HEK293 (cell line): ENCODE results near the gene DYNLT4.

Experiments used
- ELK4 ChIP-seq: IDR thresholded peaks from 2 replicates; pipeline ENCODE4 v1.6.1; 2011; ENCODE audit warnings: mild to moderate bottlenecking, low read depth, low read length, borderline replicate concordance
- KLF10 ChIP-seq: fragments of 450-650 bp; IDR thresholded peaks from 2 replicates; pipeline ENCODE4 v1.5.1; 2018; ENCODE audit warnings: missing biosample characterization, mild to moderate bottlenecking, missing genetic modification characterization
- PRDM2 ChIP-seq: fragments of 450-650 bp; formaldehyde crosslinking; IDR thresholded peaks from 2 replicates; pipeline ENCODE4 v1.5.1; 2016; ENCODE audit warnings: missing biosample characterization, missing genetic modification characterization, borderline replicate concordance
- SALL2 ChIP-seq: fragments of 450-650 bp; formaldehyde crosslinking; IDR thresholded peaks from 2 replicates; pipeline ENCODE4 v1.5.0; 2017; ENCODE audit warnings: missing biosample characterization, mild to moderate bottlenecking, missing genetic modification characterization, borderline replicate concordance
- YY2 ChIP-seq: fragments of 450-650 bp; formaldehyde crosslinking; IDR thresholded peaks from 2 replicates; pipeline ENCODE4 v1.5.1; 2016; ENCODE audit warnings: missing biosample characterization, missing genetic modification characterization
- ZBTB21 ChIP-seq: fragments of 450-650 bp; formaldehyde crosslinking; IDR thresholded peaks from 2 replicates; pipeline ENCODE4 v1.5.1; 2017; ENCODE audit warnings: missing biosample characterization, missing genetic modification characterization
- ZNF16 ChIP-seq: fragments of 450-650 bp; formaldehyde crosslinking; IDR thresholded peaks from 2 replicates; pipeline ENCODE4 v1.5.1; 2016; ENCODE audit warnings: low read depth, missing biosample characterization, missing genetic modification characterization
- ZNF214 ChIP-seq: fragments of 450-650 bp; formaldehyde crosslinking; IDR thresholded peaks from 2 replicates; pipeline ENCODE4 v1.5.1; 2017; ENCODE audit warnings: missing biosample characterization, mild to moderate bottlenecking, missing genetic modification characterization, borderline replicate concordance
- ZNF350 ChIP-seq: fragments of 450-650 bp; formaldehyde crosslinking; IDR thresholded peaks from 2 replicates; pipeline ENCODE4 v1.5.0; 2017; ENCODE audit warnings: missing biosample characterization, mild to moderate bottlenecking, missing genetic modification characterization
- ZNF394 ChIP-seq: fragments of 450-650 bp; formaldehyde crosslinking; IDR thresholded peaks from 2 replicates; pipeline ENCODE4 v1.5.1; 2016; ENCODE audit warnings: missing biosample characterization, missing genetic modification characterization, mild to moderate bottlenecking, moderate library complexity, borderline replicate concordance
- ZNF426 ChIP-seq: fragments of 450-650 bp; formaldehyde crosslinking; IDR thresholded peaks from 2 replicates; pipeline ENCODE4 v1.5.1; 2017; ENCODE audit warnings: missing biosample characterization, missing genetic modification characterization, mild to moderate bottlenecking, inconsistent platforms, moderate library complexity
- ZNF48 ChIP-seq: fragments of 450-650 bp; formaldehyde crosslinking; IDR thresholded peaks from 2 replicates; pipeline ENCODE4 v1.5.1; 2016; ENCODE audit warnings: missing biosample characterization, missing genetic modification characterization
- ZNF518A ChIP-seq: fragments of 450-650 bp; formaldehyde crosslinking; conservative IDR thresholded peaks from 2 replicates; pipeline ENCODE4 v1.5.1; 2016; ENCODE audit warnings: low read depth, missing biosample characterization, missing genetic modification characterization
- ZNF561 ChIP-seq: fragments of 450-650 bp; IDR thresholded peaks from 2 replicates; pipeline ENCODE4 v1.5.1; 2018; ENCODE audit warnings: missing biosample characterization, missing genetic modification characterization, borderline replicate concordance
- ZNF621 ChIP-seq: fragments of 450-650 bp; formaldehyde crosslinking; IDR thresholded peaks from 2 replicates; pipeline ENCODE4 v1.5.1; 2017; ENCODE audit warnings: missing biosample characterization, missing genetic modification characterization
- ZNF626 ChIP-seq: fragments of 450-650 bp; sonication (Bioruptor Pico); formaldehyde crosslinking; IDR thresholded peaks from 2 replicates; pipeline ENCODE4 v1.5.1; 2018; ENCODE audit warnings: missing biosample characterization, missing genetic modification characterization, inconsistent platforms
- ZNF654 ChIP-seq: fragments of 450-650 bp; formaldehyde crosslinking; IDR thresholded peaks from 2 replicates; pipeline ENCODE4 v1.5.1; 2016; ENCODE audit warnings: low read depth, missing biosample characterization, missing genetic modification characterization
- ZNF776 ChIP-seq: fragments of 450-650 bp; formaldehyde crosslinking; IDR thresholded peaks from 2 replicates; pipeline ENCODE4 v1.5.0; 2017; ENCODE audit warnings: missing biosample characterization, missing genetic modification characterization, borderline replicate concordance
- TF ChIP-seq, protein P1 (sequence below): fragments of 450-650 bp; formaldehyde crosslinking; IDR thresholded peaks from 2 replicates; pipeline ENCODE4 v1.5.1; 2016; ENCODE audit warnings: missing biosample characterization, missing genetic modification characterization
- TF ChIP-seq, protein P2 (sequence below): fragments of 450-650 bp; formaldehyde crosslinking; conservative IDR thresholded peaks from 2 replicates; pipeline ENCODE4 v1.5.1; 2016; ENCODE audit warnings: low read depth, missing biosample characterization, missing genetic modification characterization

The DYNLT4 gene

DNA sequence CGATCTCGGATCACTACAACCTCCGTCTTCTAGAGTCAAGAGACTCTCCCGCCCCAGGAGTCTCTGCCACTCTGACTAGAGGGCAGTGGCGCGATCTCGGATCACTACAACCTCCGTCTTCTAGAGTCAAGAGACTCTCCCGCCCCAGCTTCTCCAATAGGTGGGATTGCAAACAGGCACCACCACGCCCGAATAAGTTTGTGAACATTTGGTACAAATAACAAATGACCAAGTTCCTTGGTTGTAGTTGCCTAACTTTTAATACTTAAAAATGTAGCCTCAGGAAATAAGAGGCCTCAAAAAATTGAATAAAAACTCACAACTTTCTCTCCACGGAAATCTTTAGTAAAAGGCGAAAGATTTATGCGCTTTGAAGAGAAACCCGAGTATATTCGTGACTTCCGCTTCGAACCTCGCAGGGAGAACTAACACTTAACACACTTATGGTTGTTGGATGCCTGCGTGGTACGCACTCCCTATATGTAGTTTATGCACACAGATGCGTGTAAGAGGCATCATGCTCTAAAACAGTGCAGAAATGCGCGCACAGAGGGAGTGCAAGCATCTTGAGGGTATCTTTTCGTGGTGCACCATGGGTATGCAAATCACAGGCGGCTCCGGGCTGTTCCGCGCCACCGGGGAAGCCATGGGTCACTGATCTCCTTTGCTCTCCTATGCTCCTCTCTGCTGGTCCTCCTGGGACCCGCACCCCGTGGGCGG, 12.6 kb upstream of the DYNLT4 start (continued):
- TF ChIP-seq ZNF518A (tag by site-specific recombination) (no peak), SALL2 (tag by site-specific recombination) (no peak), ZNF654 (tag by site-specific recombination) (no peak), ZNF776 (tag by site-specific recombination) (no peak), ZNF426 (no peak), ZNF16 (tag by site-specific recombination) (no peak), KLF10 (tag by site-specific recombination) (peak; percentile 90), ZNF561 (tag by site-specific recombination) (no peak; the same call in 1 of the 2 replicates), ZNF626 (tag by site-specific recombination) (no peak), YY2 (tag by site-specific recombination) (no peak), ZNF394 (tag by site-specific recombination) (peak; percentile 99), ZNF48 (tag by site-specific recombination) (no peak), ELK4 (no peak), ZBTB21 (tag by site-specific recombination) (peak; percentile 36; the same call in 1 of the 2 replicates), PRDM2 (tag by site-specific recombination) (no peak), ZNF621 (tag by site-specific recombination) (no peak), ZNF350 (tag by site-specific recombination) (no peak), ZNF214 (tag by site-specific recombination) (no peak)
- TF ChIP-seq, protein P1, sequence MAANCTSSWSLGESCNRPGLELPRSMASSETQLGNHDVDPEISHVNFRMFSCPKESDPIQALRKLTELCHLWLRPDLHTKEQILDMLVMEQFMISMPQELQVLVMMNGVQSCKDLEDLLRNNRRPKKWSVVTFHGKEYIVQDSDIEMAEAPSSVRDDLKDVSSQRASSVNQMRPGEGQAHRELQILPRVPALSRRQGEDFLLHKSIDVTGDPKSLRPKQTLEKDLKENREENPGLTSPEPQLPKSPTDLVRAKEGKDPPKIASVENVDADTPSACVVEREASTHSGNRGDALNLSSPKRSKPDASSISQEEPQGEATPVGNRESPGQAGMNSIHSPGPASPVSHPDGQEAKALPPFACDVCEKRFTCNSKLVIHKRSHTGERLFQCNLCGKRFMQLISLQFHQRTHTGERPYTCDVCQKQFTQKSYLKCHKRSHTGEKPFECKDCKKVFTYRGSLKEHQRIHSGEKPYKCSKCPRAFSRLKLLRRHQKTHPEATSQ (tag by site-specific recombination), result no peak
- TF ChIP-seq, protein P2, sequence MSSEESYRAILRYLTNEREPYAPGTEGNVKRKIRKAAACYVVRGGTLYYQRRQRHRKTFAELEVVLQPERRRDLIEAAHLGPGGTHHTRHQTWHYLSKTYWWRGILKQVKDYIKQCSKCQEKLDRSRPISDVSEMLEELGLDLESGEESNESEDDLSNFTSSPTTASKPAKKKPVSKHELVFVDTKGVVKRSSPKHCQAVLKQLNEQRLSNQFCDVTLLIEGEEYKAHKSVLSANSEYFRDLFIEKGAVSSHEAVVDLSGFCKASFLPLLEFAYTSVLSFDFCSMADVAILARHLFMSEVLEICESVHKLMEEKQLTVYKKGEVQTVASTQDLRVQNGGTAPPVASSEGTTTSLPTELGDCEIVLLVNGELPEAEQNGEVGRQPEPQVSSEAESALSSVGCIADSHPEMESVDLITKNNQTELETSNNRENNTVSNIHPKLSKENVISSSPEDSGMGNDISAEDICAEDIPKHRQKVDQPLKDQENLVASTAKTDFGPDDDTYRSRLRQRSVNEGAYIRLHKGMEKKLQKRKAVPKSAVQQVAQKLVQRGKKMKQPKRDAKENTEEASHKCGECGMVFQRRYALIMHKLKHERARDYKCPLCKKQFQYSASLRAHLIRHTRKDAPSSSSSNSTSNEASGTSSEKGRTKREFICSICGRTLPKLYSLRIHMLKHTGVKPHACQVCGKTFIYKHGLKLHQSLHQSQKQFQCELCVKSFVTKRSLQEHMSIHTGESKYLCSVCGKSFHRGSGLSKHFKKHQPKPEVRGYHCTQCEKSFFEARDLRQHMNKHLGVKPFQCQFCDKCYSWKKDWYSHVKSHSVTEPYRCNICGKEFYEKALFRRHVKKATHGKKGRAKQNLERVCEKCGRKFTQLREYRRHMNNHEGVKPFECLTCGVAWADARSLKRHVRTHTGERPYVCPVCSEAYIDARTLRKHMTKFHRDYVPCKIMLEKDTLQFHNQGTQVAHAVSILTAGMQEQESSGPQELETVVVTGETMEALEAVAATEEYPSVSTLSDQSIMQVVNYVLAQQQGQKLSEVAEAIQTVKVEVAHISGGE, result peak; percentile 25; the same call in 1 of the 2 replicates
